OCI-M2 (cell line): ENCODE data around the gene UBE2U.

ENCODE experiments used
- DNase-seq: peaks from one replicate; lab custom pipeline; 2025; ENCODE audit not compliant: unreplicated experiment; lab: John Stamatoyannopoulos, UW

The UBE2U gene

GRCh38 chr1:64203420-64203819 lies at the start of gene UBE2U:
Gene UBE2U, plus strand, starts transcription at chr1:64203623. Its CDS starts 428 bp downstream, at chr1:64204051.
- no peak for DNase-seq

- DNase-seq = no peak
These were observed 48.1 kb upstream of the UBE2U start for GRCh38 chr1:64155278-64155677.

- no peak for DNase-seq
These were observed 42.0 kb upstream of the UBE2U start for GRCh38 chr1:64161357-64161941.

GRCh38 chr1:64162151-64162550 lies 41.3 kb upstream of the UBE2U start:
- DNase-seq = no peak

- no peak for DNase-seq
These were observed 40.6 kb upstream of the UBE2U start for GRCh38 chr1:64162804-64163203.

GRCh38 chr1:64163431-64163830 lies 40.0 kb upstream of the UBE2U start:
- no peak for DNase-seq

- no peak for DNase-seq
These were observed 39.5 kb upstream of the UBE2U start for GRCh38 chr1:64163970-64164369.

- no peak for DNase-seq
These were observed 36.8 kb upstream of the UBE2U start for GRCh38 chr1:64166629-64167028.

GRCh38 chr1:64167176-64167575 lies 36.2 kb upstream of the UBE2U start:
- DNase-seq = no peak

- no peak for DNase-seq
These were observed 32.2 kb upstream of the UBE2U start for GRCh38 chr1:64171246-64171645.

GRCh38 chr1:64171797-64172281 lies 31.6 kb upstream of the UBE2U start:
- no peak for DNase-seq

- DNase-seq = no peak
These were observed 30.9 kb upstream of the UBE2U start for GRCh38 chr1:64172458-64172983.

GRCh38 chr1:64173336-64173940 lies 30.0 kb upstream of the UBE2U start:
- no peak for DNase-seq

- no peak for DNase-seq
These were observed 27.8 kb upstream of the UBE2U start for GRCh38 chr1:64175639-64176038.

GRCh38 chr1:64176659-64177058 lies 26.8 kb upstream of the UBE2U start:
- DNase-seq = no peak

GRCh38 chr1:64179588-64179987 lies 23.8 kb upstream of the UBE2U start:
- no peak for DNase-seq

- no peak for DNase-seq
These were observed 21.2 kb upstream of the UBE2U start for GRCh38 chr1:64182207-64182606.

GRCh38 chr1:64183395-64184002 lies 19.9 kb upstream of the UBE2U start:
- DNase-seq = no peak

GRCh38 chr1:64184003-64184440 lies 19.4 kb upstream of the UBE2U start:
- DNase-seq = no peak

- no peak for DNase-seq
These were observed 17.1 kb upstream of the UBE2U start for GRCh38 chr1:64186138-64186897.

GRCh38 chr1:64186898-64187280 lies 16.5 kb upstream of the UBE2U start:
- DNase-seq = no peak
